Measurements from ENCODE around the gene HOXB3.

GRCh38 chr17:48556229-48556575 lies 33.8 kb downstream of the HOXB3 start:
- no peak for TF ChIP-seq CTCF (IDR thresholded peaks at IDR 0.05 in 8 of 11, conservative IDR thresholded peaks at IDR 0.05 in 3 of 11)
- no peak for TF ChIP-seq POLR2A (IDR thresholded peaks at IDR 0.05)
- no peak for TF ChIP-seq POLR2AphosphoS5 (IDR thresholded peaks at IDR 0.05)

Measured in spleen (tissue), 7 donors.